Ovary (tissue), 9 donors: ENCODE results near the gene KLHL35. TPM values are rescaled to one million over a fixed set of nuclear protein-coding genes. Genes with fewer than 3 reads are reported as not detected.

Experiments
- DNase-seq, 5 donors: peaks; one replicate each; pipeline ENCODE4 v3.0.0-alpha.2; 2019 to 2020
- H3K27ac ChIP-seq, 2 donors: fragments of 200-600 bp; one replicate each; pipeline versions ENCODE4 v1.5.1 to v1.8.0; 2019 to 2022
- H3K27me3 ChIP-seq: fragments of 200-600 bp; one replicate; pipeline ENCODE4 v1.8.0; 2022
- H3K36me3 ChIP-seq: fragments of 200-600 bp; sonication (generic); one replicate; pipeline ENCODE4 v1.5.1; 2019
- H3K4me1 ChIP-seq: one replicate; pipeline ENCODE4 v1.8.1; 2013; ENCODE audit warnings: mild to moderate bottlenecking, moderate library complexity; ENCODE audit not compliant: insufficient read depth
- H3K4me3 ChIP-seq: fragments of 200-600 bp; sonication (generic); one replicate; pipeline ENCODE4 v1.5.1; 2017
- H3K9me3 ChIP-seq, 2 donors: fragments of 200-600 bp in 1 of 2; sonication (generic) in 1 of 2; one replicate each; pipeline versions ENCODE4 v1.5.1 to v1.8.1; 2013 to 2019; ENCODE audit warnings: mild to moderate bottlenecking in 1 of 2, moderate library complexity in 1 of 2
- CTCF ChIP-seq, 3 donors: fragments of 450-650 bp in 2 of 3; fragments of 200-600 bp in 1 of 3; IDR thresholded peaks; one replicate each; pipeline versions ENCODE4 v1.5.1 to v1.8.0; 2016 to 2022; ENCODE audit warnings: antibody characterized with exemption in 3 of 3, mild to moderate bottlenecking in 1 of 3
- EP300 ChIP-seq: sonication (generic); formaldehyde crosslinking; IDR thresholded peaks from one replicate; pipeline ENCODE4 v1.6.1; 2017; ENCODE audit warnings: antibody characterized with exemption
- POLR2A ChIP-seq: fragments of 450-650 bp; IDR thresholded peaks from one replicate; pipeline ENCODE4 v1.6.1; 2017; ENCODE audit warnings: antibody characterized with exemption, mild to moderate bottlenecking, moderate library complexity
- WGBS, 3 donors: extraction: QIAGEN DNeasy Blood & Tissue Kit in 1 of 3; methylation state at CpG; one replicate each; pipeline versions ENCODE4 v1.1.5 to v1.1.7; 2013 to 2017; 5-methylcytosine and 5-hydroxymethylcytosine counted together
- intact Hi-C, 4 donors: fragments of 100-400 bp; cut with DNase I; formaldehyde crosslinking; loops; one replicate each; pipeline versions ENCODE4 v1.11.0 to v1.15.1; 2022 to 2023
- polyA plus RNA-seq, 2 donors: library from polyadenylated mRNA; stranded (reverse); fragments of 200-250 nt in 1 of 2; fragments of 350-450 nt in 1 of 2; fragmentation: Illumina TruSeq in 1 of 2; extraction: RNeasy Lipid Tissue Mini Kit (QIAGEN cat#74804) in 1 of 2; gene quantifications; one replicate each; pipeline ENCODE4 v1.2.3, GENCODE V29; 2013 to 2014
- total RNA-seq, 7 donors: library from RNA; depleted of rRNA in 2 of 7; stranded (reverse); fragments of >200 nt in 2 of 7; fragmentation: NEBNext Ultra II Directional in 3 of 7; extraction: Animal tissue kit (Norgen Biotek cat#: 25700) in 3 of 7; gene quantifications; one replicate each; pipeline versions ENCODE4 v1.1.0 to v1.2.4, GENCODE V29; 2016 to 2023
- donor health status: DM: no; HTN: no; CAD: no; lungs with moderate emphysema.
- donor health status: DM: no; HTN: no; CAD: no.
- donor health status: Bipolar disorder and iron deficiency.
- donor health status: DM: yes; HTN: yes; CAD: no.
- donor health status: DM: no; HTN: no; CAD: no.
- donor health status: DM: yes; HTN: yes; CAD: no.

The KLHL35 gene
- total and polyA plus RNA-seq, 9 donors, result 0.07 to 1.1 (median 0.34) TPM; not detected in 2

- Histone ChIP-seq H3K27me3 (no peaks in the 10 kb centered on the region), H3K4me1 (no peaks in the 10 kb centered on the region), H3K36me3 (no peaks in the 10 kb centered on the region), H3K9me3 (no peaks in the 10 kb centered on the region), H3K4me3 (no peak overlapping the region), H3K27ac (no peak overlapping the region)
- DNase-seq, result no peak
- no peak for TF ChIP-seq EP300
- no peak for TF ChIP-seq CTCF (IDR thresholded peaks at IDR 0.05)
- WGBS, 3 donors, result 62 to 73% (median 67%) methylated on average over 3 of the region's 3 CpGs
- intact Hi-C loops, result loop anchor here in 3 of 4 donors (5.0 to 10.0 kb wide), 2 partner anchors 137 to 144 kb away; partner anchors contain the start of gene GDPD5 (in 1 of the 3)
Measured at GRCh38 chr11:75387736-75388294, 45.2 kb downstream of the KLHL35 start.

- intact Hi-C loops, result loop anchor here in 3 of 4 donors (5.0 to 10.0 kb wide), 2 partner anchors 138 to 145 kb away; partner anchors contain the start of gene GDPD5 (in 1 of the 3)
- DNase-seq, result peak in 1 of 5 donors; percentile 9
- no peaks in the 10 kb centered on the region for H3K9me3 ChIP-seq
- no peak overlapping the region for H3K4me3 ChIP-seq
- H3K4me1 ChIP-seq, result no peaks in the 10 kb centered on the region
- no peaks in the 10 kb centered on the region for H3K27me3 ChIP-seq
- H3K27ac ChIP-seq, result no peak overlapping the region
- H3K36me3 ChIP-seq, result no peaks in the 10 kb centered on the region
- TF ChIP-seq EP300, result no peak
- no peak for TF ChIP-seq CTCF (IDR thresholded peaks at IDR 0.05)
- no peak for TF ChIP-seq POLR2A
- WGBS, 3 donors, result 28 to 46% (median 32%) methylated on average over 3 of the region's 3 CpGs
Measured at GRCh38 chr11:75386942-75387630, 45.9 kb downstream of the KLHL35 start.

GRCh38 chr11:75384438-75385080 is 48.4 kb downstream of the KLHL35 start:
- peak; percentile 68 to 88 (median 82) for DNase-seq
- no peaks in the 10 kb centered on the region for H3K36me3 ChIP-seq
- TF ChIP-seq EP300 (no peak), CTCF (IDR thresholded peaks at IDR 0.05) (peak; percentile 91 to 94 (median 91))
- intact Hi-C loops, result loop anchor here (1.0 to 10.0 kb wide), 7 partner anchors 52 to 148 kb away; partner anchors contain the start of gene GDPD5 (in 1 of the 4)
- H3K27ac ChIP-seq, result no peak overlapping the region
- no peak overlapping the region for H3K4me3 ChIP-seq
- no peaks in the 10 kb centered on the region for H3K27me3 ChIP-seq
- WGBS, 3 donors, result 18 to 23% (median 22%) methylated on average over 24 of the region's 24 CpGs
- H3K4me1 ChIP-seq, result no peaks in the 10 kb centered on the region
- H3K9me3 ChIP-seq, result no peaks in the 10 kb centered on the region

GRCh38 chr11:75383246-75383645 is 49.8 kb downstream of the KLHL35 start:
- TF ChIP-seq CTCF (IDR thresholded peaks at IDR 0.05) (no peak), EP300 (no peak), POLR2A (no peak)
- Histone ChIP-seq H3K9me3 (no peaks in the 10 kb centered on the region), H3K27me3 (no peaks in the 10 kb centered on the region), H3K4me1 (no peaks in the 10 kb centered on the region), H3K27ac (no peak overlapping the region), H3K36me3 (no peaks in the 10 kb centered on the region), H3K4me3 (no peak overlapping the region)
- 83 to 85% (median 84%) methylated on average over 3 of the region's 3 CpGs for WGBS, 3 donors
- no peak for DNase-seq
- intact Hi-C loops, result loop anchor here in 3 of 4 donors (5.0 to 10.0 kb wide), 3 partner anchors 51 to 142 kb away; partner anchors contain the start of gene GDPD5 (in 1 of the 3)
